H1 (cell line): ENCODE measurements around the gene PREX1. TPM values are rescaled to one million over a fixed set of nuclear protein-coding genes. Genes with fewer than 3 reads are reported as not detected.

ENCODE experiments used
- JUN ChIP-seq: IDR thresholded peaks from 2 replicates; pipeline ENCODE4 v1.6.1; 2011; ENCODE audit warnings: low read depth, mild to moderate bottlenecking, improper control_type of control experiment, low read length
- KDM1A ChIP-seq: fragments of 200-600, 300-600 bp; sonication (generic); IDR thresholded peaks from 2 replicates; pipeline ENCODE4 v1.7.1; 2016; ENCODE audit warnings: mild to moderate bottlenecking, low read length, borderline replicate concordance
- KDM5A ChIP-seq: fragments of 200-600 bp; IDR thresholded peaks from 2 replicates; pipeline ENCODE4 v1.7.1; 2012; ENCODE audit warnings: mild to moderate bottlenecking, low read length, inconsistent platforms, mixed read lengths
- PHF8 ChIP-seq: fragments of 200-600 bp; sonication (generic); conservative IDR thresholded peaks from 2 replicates; pipeline ENCODE4 v1.7.1; 2012; ENCODE audit warnings: low read depth, mild to moderate bottlenecking, inconsistent platforms, low read length, moderate library complexity
- polyA plus RNA-seq, 7 experiments: library from polyadenylated mRNA; depleted of rRNA in 3 of 7; stranded (reverse) in 5 of 7; unstranded in 2 of 7; fragments of >200 nt in 5 of 7; fragments of 200-250 nt in 2 of 7; gene quantifications; 1 replicate in 5 of 7; 2 replicates in 1 of 7; 4 replicates in 1 of 7; pipeline versions ENCODE4 v1.2.1 to v1.2.3, GENCODE V29; 2011 to 2013; ENCODE audit warnings: missing spikeins in 2 of 7, mixed read lengths in 2 of 7
- total RNA-seq: library from RNA; stranded (reverse); fragmentation: NEBNext Ultra II Directional; extraction: Animal tissue kit (Norgen Biotek cat#: 25700); gene quantifications from 2 replicates; pipeline ENCODE4 v1.2.1, GENCODE V29; 2021
- TF ChIP-seq, protein P1 (sequence below), 3 experiments: IDR thresholded peaks; 1 replicate in 2 of 3; 2 replicates in 1 of 3; pipeline versions ENCODE4 v1.5.1 to v1.6.1; 2011; ENCODE audit warnings: low read length in 3 of 3, mild to moderate bottlenecking in 3 of 3, inconsistent platforms in 2 of 3, low read depth in 1 of 3, moderate library complexity in 1 of 3; ENCODE audit not compliant: insufficient read depth in 1 of 3; ENCODE audit errors: control extremely low read depth in 1 of 3
- TF ChIP-seq, protein P2 (sequence below): IDR thresholded peaks from 2 replicates; pipeline ENCODE4 v1.6.1; 2011; ENCODE audit warnings: low read depth, mild to moderate bottlenecking, low read length; ENCODE audit not compliant: insufficient read depth

PREX1 gene
- total and polyA plus RNA-seq, 2 of the 8 experiments (the other 6 are each of a cell fraction or from before 2014, with no cell fraction given), result 10.7 to 12.8 TPM

DNA sequence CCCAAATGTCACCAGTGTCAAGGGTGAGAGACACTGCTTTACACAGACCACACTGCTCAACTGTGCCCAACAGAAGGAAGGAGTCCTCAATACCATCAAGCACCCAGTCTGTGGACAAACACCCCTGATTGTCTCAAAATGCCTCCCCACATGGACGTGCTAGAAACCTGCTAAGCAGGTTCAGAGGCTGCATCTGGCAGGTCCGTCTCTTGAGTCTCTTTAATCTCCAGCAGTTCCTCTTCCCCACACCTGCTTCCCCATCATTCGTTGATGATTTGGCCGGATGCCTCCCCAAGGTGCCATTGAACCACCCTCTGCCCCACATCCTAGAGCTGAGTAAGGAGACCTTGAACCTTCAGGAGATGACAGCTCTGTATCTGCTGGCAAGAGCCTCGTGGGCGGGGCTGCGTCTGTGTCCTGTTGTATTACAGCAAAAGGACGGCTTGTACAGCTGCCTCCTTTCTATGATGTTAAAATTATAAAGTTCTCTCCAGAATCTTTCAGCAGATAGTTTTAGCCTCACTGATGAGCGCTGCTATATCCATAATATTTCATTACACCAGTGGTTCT lies 179.2 kb downstream of the PREX1 start (continued):
- TF ChIP-seq KDM5A (no peak), KDM1A (no peak), JUN (no peak), PHF8 (no peak)
- TF ChIP-seq, protein P1, sequence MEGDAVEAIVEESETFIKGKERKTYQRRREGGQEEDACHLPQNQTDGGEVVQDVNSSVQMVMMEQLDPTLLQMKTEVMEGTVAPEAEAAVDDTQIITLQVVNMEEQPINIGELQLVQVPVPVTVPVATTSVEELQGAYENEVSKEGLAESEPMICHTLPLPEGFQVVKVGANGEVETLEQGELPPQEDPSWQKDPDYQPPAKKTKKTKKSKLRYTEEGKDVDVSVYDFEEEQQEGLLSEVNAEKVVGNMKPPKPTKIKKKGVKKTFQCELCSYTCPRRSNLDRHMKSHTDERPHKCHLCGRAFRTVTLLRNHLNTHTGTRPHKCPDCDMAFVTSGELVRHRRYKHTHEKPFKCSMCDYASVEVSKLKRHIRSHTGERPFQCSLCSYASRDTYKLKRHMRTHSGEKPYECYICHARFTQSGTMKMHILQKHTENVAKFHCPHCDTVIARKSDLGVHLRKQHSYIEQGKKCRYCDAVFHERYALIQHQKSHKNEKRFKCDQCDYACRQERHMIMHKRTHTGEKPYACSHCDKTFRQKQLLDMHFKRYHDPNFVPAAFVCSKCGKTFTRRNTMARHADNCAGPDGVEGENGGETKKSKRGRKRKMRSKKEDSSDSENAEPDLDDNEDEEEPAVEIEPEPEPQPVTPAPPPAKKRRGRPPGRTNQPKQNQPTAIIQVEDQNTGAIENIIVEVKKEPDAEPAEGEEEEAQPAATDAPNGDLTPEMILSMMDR (IDR thresholded peaks at IDR 0.05; ENCODE audit: control extremely low read depth in 1 of 3, insufficient read depth in 1 of 3, low read depth in 1 of 3, low read length in 3 of 3), result no peak
- TF ChIP-seq, protein P2, sequence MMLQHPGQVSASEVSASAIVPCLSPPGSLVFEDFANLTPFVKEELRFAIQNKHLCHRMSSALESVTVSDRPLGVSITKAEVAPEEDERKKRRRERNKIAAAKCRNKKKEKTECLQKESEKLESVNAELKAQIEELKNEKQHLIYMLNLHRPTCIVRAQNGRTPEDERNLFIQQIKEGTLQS, result no peak
- TF ChIP-seq, all 59 proteins: peak for 0
